NCI-H2196 (cell line): Measurements from ENCODE around the gene COPB2.

ENCODE experiments used
- DNase-seq: peaks from one replicate; lab custom pipeline; 2025; ENCODE audit not compliant: unreplicated experiment; lab: John Stamatoyannopoulos, UW

COPB2 gene

DNA sequence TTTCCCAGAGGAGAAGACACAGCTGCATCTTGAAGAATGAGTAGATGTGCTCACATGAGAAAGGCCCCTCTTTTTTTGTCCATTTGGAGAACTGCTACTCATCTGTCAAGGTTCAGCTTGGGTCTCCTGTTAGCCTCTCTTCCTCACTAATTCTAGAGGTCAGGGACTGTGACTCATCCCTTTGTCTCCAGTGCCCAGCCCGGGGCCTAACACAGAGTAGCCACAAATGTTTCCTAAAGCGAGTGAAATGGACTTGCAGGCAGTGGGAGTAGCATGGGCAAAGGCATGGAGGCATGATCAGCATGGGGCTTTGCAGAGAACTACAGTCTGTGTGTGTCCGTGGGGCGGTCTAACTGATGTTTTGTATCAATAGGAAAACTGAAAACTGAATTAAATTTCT is 79.6 kb downstream of the COPB2 start:
- DNase-seq, result no peak

DNA sequence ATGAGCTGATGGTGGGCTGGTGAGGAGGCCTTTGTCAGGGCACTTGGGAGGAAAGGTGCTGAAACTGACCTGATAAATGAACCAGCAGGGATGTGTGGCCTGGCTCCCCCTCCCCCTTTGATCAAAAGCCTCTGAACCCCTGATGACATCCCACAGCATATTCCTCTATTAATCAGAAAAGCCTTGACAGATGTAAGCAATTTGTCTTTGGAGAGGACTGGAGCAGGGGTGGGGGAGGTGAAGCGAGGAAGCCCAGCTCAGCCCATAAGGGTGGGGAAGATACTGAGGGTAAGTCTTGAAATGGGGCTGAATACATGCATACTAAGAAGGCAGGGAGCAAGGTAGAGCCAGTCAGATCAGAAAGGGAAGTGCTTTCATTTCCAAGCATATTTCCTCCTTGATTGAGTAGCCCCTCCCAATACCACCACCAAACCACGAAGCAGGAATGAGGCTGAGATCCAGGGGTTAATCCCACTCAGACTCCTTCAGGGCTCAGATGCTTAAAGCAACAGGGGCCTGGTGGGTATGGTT is 80.3 kb downstream of the COPB2 start:
- no peak for DNase-seq

DNA sequence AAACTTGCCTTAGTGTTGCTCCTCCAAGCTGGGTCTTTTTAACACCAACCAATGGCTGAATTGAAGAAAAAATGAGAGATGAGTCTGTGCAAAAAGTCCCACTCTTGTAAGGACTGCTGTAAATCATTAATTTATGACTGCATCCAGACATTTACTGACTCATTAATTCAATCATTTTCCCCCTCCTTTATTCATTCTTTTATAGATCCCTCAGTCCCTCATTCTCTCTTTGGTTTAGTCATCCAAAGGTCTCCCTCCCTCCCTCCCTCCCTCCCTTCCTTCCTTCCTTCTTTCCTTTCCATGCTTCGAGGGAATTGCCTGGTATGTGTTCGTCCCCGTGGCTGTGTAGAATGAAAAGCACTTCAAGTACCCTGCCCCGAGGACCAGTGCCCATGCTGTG is 80.9 kb downstream of the COPB2 start:
- no peak for DNase-seq

DNA sequence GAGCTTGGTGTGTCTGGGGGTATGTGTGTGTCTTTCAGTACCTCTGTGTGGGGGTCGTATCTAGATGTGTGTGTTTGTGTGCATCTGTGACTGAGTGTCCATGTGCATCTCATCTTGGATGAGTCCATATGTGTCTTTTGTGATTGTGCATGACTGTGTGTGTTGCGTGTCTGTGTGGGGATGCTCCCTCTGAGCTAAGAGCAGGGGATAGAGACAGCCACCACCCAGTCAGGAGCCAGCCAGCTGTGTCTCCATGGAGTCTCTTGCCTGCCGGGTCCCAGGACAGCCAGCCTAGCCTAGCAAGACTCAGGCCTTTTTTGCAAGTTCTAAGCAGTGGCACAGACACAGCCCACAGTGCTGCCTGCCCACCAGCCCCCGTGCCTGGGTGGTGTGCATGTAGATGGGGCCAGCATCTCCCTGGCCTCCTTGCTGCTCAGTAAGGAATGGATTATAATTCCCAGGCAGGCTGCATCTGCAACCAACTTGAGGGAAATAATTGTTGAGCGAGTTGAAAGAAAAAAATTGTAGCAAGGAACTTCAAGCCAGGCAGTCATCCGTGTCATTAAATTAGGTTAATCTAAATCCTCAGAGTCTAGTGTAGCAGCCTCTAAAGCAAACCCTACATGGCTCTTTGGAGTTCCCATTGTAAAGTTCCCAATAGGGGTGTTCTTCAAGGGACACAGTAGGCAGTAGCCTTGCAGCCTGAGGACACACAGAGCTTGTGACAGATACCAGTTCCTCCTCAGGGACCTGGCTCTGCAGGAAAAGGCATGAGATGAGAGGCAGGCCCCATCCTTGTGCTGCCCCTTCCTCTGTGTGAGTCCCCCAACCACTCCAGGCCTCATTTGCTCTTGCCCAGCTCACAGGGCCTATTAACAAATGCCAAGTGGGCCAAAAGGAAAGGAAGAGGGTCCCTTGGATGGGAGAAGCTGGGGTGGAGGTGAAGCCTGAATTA is 81.6 kb downstream of the COPB2 start:
- DNase-seq, result no peak
